GM12891 (cell line): ENCODE measurements around the gene SLCO3A1.

ENCODE experiments used
- POLR2A ChIP-seq: IDR thresholded peaks from 2 replicates; pipeline ENCODE4 v1.6.1; 2011; ENCODE audit warnings: low read depth, low read length, control low read depth
- POLR2AphosphoS5 ChIP-seq: IDR thresholded peaks from 2 replicates; pipeline ENCODE4 v1.6.1; 2011; ENCODE audit warnings: low read depth, low read length, control low read depth
- SPI1 ChIP-seq: IDR thresholded peaks from 2 replicates; pipeline ENCODE4 v1.6.1; 2011; ENCODE audit warnings: low read depth, low read length, control low read depth

DNA sequence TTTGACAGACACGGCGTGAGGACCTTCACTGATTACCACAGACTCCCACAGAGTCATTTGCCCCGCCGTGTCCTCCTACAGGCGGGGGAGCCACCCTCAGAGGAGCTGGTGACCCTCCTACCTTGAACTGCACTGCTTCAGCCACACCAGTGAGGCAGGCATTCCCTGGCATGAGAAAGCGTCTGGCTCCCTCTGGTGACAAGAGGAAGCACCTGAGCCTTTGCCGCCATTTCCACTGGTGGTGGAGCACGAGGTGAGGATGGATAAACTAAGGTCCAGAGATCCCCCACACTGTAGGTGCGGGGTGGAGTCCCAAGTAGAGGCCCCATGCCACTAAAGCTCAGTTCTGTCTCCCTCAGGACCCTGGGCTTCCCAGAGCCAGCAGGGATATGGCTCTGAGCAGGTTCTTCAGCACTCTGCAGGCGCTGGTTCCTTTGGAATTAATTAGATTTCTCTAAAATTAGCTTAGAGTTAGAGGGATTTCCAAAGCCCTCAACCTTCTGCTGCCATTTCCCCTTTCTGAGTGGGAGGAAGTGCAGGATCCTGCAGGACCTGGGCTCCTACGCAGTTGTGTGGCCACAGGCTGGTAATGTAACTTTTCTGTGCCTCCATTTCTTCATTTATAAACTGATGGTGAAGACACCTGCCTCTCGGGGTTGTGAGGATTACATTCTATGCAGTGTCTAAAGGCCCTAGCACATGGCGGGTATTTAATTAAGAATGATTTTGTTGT is 224.0 kb downstream of the SLCO3A1 start:
- TF ChIP-seq POLR2AphosphoS5 (no peak), POLR2A (no peak), SPI1 (no peak)
